HepG2 (cell line): ENCODE measurements around the gene ZDHHC14. TPM values are rescaled to one million over a fixed set of nuclear protein-coding genes. Genes with fewer than 3 reads are reported as not detected.

Experiments used
- ATAC-seq: fragments of 200-7000 bp; cut with Tn5 transposase; 3 replicates; pipeline ENCODE4 v1.9.1; 2020; ENCODE audit warnings: mild to moderate bottlenecking, moderate library complexity
- BruUV-seq: library from RNA; stranded (reverse); fragments of 400-500 nt; replicated peaks from 2 replicates; lab custom pipeline; 2021; lab: Mats Ljungman, UMichigan
- CTCF ChIA-PET: fragments of 300-600 bp; formaldehyde crosslinking; extraction: SDS; loops from one replicate; lab custom pipeline; 2021; ENCODE audit warnings: low total read pairs, inconsistent platforms, low intra/inter-chr PET ratio; lab: Yijun Ruan, JAX
- POLR2A ChIA-PET: fragments of 350-600 bp; sonication (Branson Sonifier 250); formaldehyde crosslinking; loops from one replicate; lab custom pipeline; 2020; ENCODE audit warnings: antibody characterized with exemption, inconsistent platforms; lab: Yijun Ruan, JAX
- DNase-seq: peaks from one replicate; pipeline ENCODE4 v3.0.0-alpha.2; 2015; ENCODE audit warnings: low spot score
- FAIRE-seq: peaks from 3 replicates; lab custom pipeline; 2011; peaks lifted over from hg19 to GRCh38; lab: Jason Lieb, UNC
- H2AFZ ChIP-seq: one replicate; pipeline ENCODE4 v1.6.1; 2011; ENCODE audit warnings: low read length, inconsistent platforms
- H3K27ac ChIP-seq: fragments of 300-600 bp; 3 replicates; pipeline ENCODE4 v1.8.0; 2011; ENCODE audit warnings: mixed run types, mild to moderate bottlenecking, mixed read lengths, low read length, inconsistent platforms; ENCODE audit not compliant: insufficient read depth; ENCODE audit errors: extremely low read length
- H3K27me3 ChIP-seq, 2 experiments: fragments of 200-600 bp in 1 of 2; 2 replicates in 1 of 2; 3 replicates in 1 of 2; pipeline versions ENCODE4 v1.6.0 to v1.8.0; 2011; ENCODE audit warnings: low read length in 2 of 2, mild to moderate bottlenecking in 2 of 2, moderate library complexity in 2 of 2, inconsistent platforms in 1 of 2; ENCODE audit not compliant: insufficient read depth in 2 of 2, control insufficient read depth in 1 of 2
- H3K36me3 ChIP-seq, 2 experiments: fragments of 200-600 bp in 1 of 2; replicated peaks in 1 of 2; 2 replicates in 1 of 2; 3 replicates in 1 of 2; pipeline versions ENCODE4 v1.5.1 to v1.8.0; 2011; ENCODE audit warnings: low read length in 2 of 2, inconsistent platforms in 1 of 2; ENCODE audit not compliant: insufficient read depth in 2 of 2, control insufficient read depth in 1 of 2
- H3K4me1 ChIP-seq: 2 replicates; pipeline ENCODE4 v1.5.1; 2012; ENCODE audit warnings: low read length, inconsistent platforms; ENCODE audit not compliant: insufficient read depth
- H3K4me2 ChIP-seq: 2 replicates; pipeline ENCODE4 v1.6.0; 2011; ENCODE audit warnings: low read depth, low read length, inconsistent platforms
- H3K4me3 ChIP-seq, 3 experiments: fragments of 200-600 bp in 1 of 3; sonication (generic), shearing (Covaris generic) in 1 of 3; replicated peaks in 1 of 3; 2 replicates each; pipeline ENCODE4 v1.5.1; 2011 to 2016; ENCODE audit warnings: low read length in 3 of 3, inconsistent platforms in 2 of 3, low read depth in 2 of 3, mild to moderate bottlenecking in 2 of 3, control low read depth in 1 of 3, mixed read lengths in 1 of 3; ENCODE audit not compliant: insufficient read depth in 1 of 3
- H3K79me2 ChIP-seq: one replicate; pipeline ENCODE4 v1.6.1; 2011; ENCODE audit warnings: low read length, inconsistent platforms; ENCODE audit not compliant: insufficient read depth
- H3K9ac ChIP-seq: 2 replicates; pipeline ENCODE4 v1.6.0; 2011; ENCODE audit warnings: mild to moderate bottlenecking, low read depth, low read length, inconsistent platforms; ENCODE audit not compliant: insufficient read depth
- H3K9me3 ChIP-seq: 2 replicates; pipeline ENCODE4 v1.5.1; 2012; ENCODE audit warnings: mild to moderate bottlenecking, low read length
- H4K20me1 ChIP-seq: 2 replicates; pipeline ENCODE4 v1.6.0; 2011; ENCODE audit warnings: inconsistent platforms, mild to moderate bottlenecking, low read length, moderate library complexity; ENCODE audit not compliant: insufficient read depth
- ARID2 ChIP-seq: sonication (generic); formaldehyde crosslinking; IDR thresholded peaks from 2 replicates; pipeline ENCODE4 v1.8.1; 2022; ENCODE audit warnings: mild to moderate bottlenecking, missing genetic modification reagents, borderline replicate concordance
- ATF7-NPFF ChIP-seq: sonication (generic); formaldehyde crosslinking; IDR thresholded peaks from 2 replicates; pipeline ENCODE4 v1.8.1; 2023; ENCODE audit warnings: mild to moderate bottlenecking, low read depth, missing genetic modification reagents, moderate library complexity
- MAFF ChIP-seq: IDR thresholded peaks from 2 replicates; pipeline ENCODE4 v1.6.1; 2011; ENCODE audit warnings: low read depth, low read length, improper control_type of control experiment
- MAFK ChIP-seq, 2 experiments: IDR thresholded peaks in 1 of 2; conservative IDR thresholded peaks in 1 of 2; 2 replicates each; pipeline ENCODE4 v1.6.1; 2011; ENCODE audit warnings: improper control_type of control experiment in 2 of 2, low read length in 2 of 2
- MLLT10 ChIP-seq: sonication (generic); formaldehyde crosslinking; IDR thresholded peaks from 2 replicates; pipeline ENCODE4 v1.4.0; 2020; ENCODE audit warnings: missing genetic modification reagents
- NFKBIZ ChIP-seq: IDR thresholded peaks from 2 replicates; pipeline ENCODE4 v1.6.1; 2018; ENCODE audit warnings: missing genetic modification reagents, missing compliant biosample characterization
- NR2F6 ChIP-seq, 2 experiments: IDR thresholded peaks; 2 replicates each; pipeline ENCODE4 v1.6.1; 2016; ENCODE audit warnings: antibody characterized with exemption in 1 of 2, mild to moderate bottlenecking in 1 of 2
- PRPF4 ChIP-seq: fragments of 200-400 bp; formaldehyde crosslinking; IDR thresholded peaks from 2 replicates; pipeline ENCODE4 v1.6.1; 2016; ENCODE audit warnings: low read length, low read depth; ENCODE audit not compliant: poor library complexity, severe bottlenecking
- RCOR2 ChIP-seq: IDR thresholded peaks from 2 replicates; pipeline ENCODE4 v1.6.1; 2016; ENCODE audit warnings: missing biosample characterization, missing genetic modification reagents
- SP140L ChIP-seq: sonication (generic); formaldehyde crosslinking; IDR thresholded peaks from 2 replicates; pipeline ENCODE4 v1.4.0; 2020; ENCODE audit warnings: missing genetic modification reagents, borderline replicate concordance
- TCF12 ChIP-seq, 2 experiments: fragments of 450-650 bp in 1 of 2; sonication (generic) in 1 of 2; formaldehyde crosslinking in 1 of 2; IDR thresholded peaks; 2 replicates each; pipeline versions ENCODE4 v1.6.1 to v1.8.0; 2017 to 2022; ENCODE audit warnings: antibody characterized with exemption in 1 of 2, mild to moderate bottlenecking in 1 of 2, missing genetic modification reagents in 1 of 2, moderate library complexity in 1 of 2
- ZNF317 ChIP-seq: sonication (generic); formaldehyde crosslinking; IDR thresholded peaks from 2 replicates; pipeline ENCODE4 v1.5.0; 2020; ENCODE audit warnings: mild to moderate bottlenecking, missing genetic modification reagents
- ZZZ3 ChIP-seq: sonication (generic); formaldehyde crosslinking; IDR thresholded peaks from 2 replicates; pipeline ENCODE4 v1.4.0; 2020; ENCODE audit warnings: missing genetic modification reagents, mild to moderate bottlenecking, borderline replicate concordance
- WGBS: methylation state at CpG from one replicate; pipeline ENCODE4 v1.1.6; 2017; ENCODE audit warnings: low lambda C conversion rate; 5-methylcytosine and 5-hydroxymethylcytosine counted together
- in situ Hi-C: cut with HindIII; loops from 2 replicates; pipeline ENCODE4 v1.10.0; 2017; ENCODE audit warnings: low pct_unique_long_range_greater_than_20kb; ENCODE audit not compliant: extremely low pct_ligation_motif_present
- intact Hi-C: fragments of 100-400 bp; cut with micrococcal nuclease; formaldehyde crosslinking; loops from one replicate; pipeline ENCODE4 v1.10.0; 2022; ENCODE audit not compliant: unreplicated experiment
- polyA plus RNA-seq, 8 experiments: library from polyadenylated mRNA; depleted of rRNA in 3 of 8; stranded (reverse) in 7 of 8; unstranded in 1 of 8; fragments of >200 nt; fragmentation: Illumina TruSeq in 4 of 8; extraction: Trizol in 4 of 8; gene quantifications; 2 replicates each; pipeline versions ENCODE4 v1.2.1 to v1.2.3, GENCODE V29; 2011 to 2016; ENCODE audit warnings: low read depth in 4 of 8, missing spikeins in 1 of 8, mixed read lengths in 1 of 8; ENCODE audit not compliant: insufficient read depth in 1 of 8
- total RNA-seq, 5 experiments: library from RNA; depleted of rRNA; stranded (reverse); fragments of >200 nt; fragmentation: Illumina TruSeq; extraction: Trizol; gene quantifications; 2 replicates each; pipeline ENCODE4 v1.2.3, GENCODE V29; 2016; ENCODE audit warnings: low read depth in 1 of 5
- TF ChIP-seq, protein P1 (sequence below): sonication (generic); formaldehyde crosslinking; IDR thresholded peaks from 2 replicates; pipeline ENCODE4; 2020; ENCODE audit warnings: missing genetic modification reagents, mild to moderate bottlenecking, borderline replicate concordance

The ZDHHC14 gene
- total and polyA plus RNA-seq, 2 of the 13 experiments (the other 11 are each of a cell fraction or from before 2014, with no cell fraction given): 3.7 to 9.5 TPM

DNA sequence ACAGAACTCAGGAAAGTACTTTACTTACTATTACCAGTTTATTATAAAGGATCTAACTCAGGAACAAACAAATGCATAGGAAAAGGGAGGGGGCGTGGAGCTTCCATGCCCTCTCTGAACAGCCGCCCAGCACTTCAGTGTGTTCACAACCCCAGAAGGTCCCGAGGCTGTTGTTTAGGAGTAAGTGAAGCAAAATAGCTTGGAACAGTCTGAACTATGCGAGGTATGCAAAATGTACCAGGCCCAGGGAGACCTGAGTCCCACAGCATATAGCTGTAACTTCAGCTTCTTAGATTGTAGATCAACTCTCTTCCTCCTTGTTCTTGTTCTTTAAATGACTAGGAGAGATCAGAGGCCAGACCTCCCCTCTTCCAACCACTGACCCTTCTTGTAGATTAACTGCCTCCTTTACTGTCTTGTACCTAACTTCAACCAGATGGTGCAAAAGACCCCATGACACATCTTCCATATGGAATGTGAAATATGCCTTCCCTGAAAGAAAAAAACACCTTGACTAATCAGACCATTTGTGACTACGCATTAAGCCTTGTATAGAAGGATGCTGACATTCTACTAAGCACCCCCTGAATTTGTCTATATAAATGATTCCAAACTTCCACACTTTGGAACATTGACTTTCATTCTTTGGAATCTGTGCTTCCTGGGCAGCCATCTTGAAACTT, 343.3 kb downstream of the ZDHHC14 start (continued):
- TF ChIP-seq, protein P1, sequence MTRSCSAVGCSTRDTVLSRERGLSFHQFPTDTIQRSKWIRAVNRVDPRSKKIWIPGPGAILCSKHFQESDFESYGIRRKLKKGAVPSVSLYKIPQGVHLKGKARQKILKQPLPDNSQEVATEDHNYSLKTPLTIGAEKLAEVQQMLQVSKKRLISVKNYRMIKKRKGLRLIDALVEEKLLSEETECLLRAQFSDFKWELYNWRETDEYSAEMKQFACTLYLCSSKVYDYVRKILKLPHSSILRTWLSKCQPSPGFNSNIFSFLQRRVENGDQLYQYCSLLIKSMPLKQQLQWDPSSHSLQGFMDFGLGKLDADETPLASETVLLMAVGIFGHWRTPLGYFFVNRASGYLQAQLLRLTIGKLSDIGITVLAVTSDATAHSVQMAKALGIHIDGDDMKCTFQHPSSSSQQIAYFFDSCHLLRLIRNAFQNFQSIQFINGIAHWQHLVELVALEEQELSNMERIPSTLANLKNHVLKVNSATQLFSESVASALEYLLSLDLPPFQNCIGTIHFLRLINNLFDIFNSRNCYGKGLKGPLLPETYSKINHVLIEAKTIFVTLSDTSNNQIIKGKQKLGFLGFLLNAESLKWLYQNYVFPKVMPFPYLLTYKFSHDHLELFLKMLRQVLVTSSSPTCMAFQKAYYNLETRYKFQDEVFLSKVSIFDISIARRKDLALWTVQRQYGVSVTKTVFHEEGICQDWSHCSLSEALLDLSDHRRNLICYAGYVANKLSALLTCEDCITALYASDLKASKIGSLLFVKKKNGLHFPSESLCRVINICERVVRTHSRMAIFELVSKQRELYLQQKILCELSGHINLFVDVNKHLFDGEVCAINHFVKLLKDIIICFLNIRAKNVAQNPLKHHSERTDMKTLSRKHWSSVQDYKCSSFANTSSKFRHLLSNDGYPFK: no peak
- TF ChIP-seq RCOR2 (CRISPR knock-in tag) (no peak), ZZZ3 (no peak), NR2F6 (IDR thresholded peaks at IDR 0.05) (no peak), NR2F6 (CRISPR knock-in tag; IDR thresholded peaks at IDR 0.05) (no peak), ARID2 (CRISPR knock-in tag) (no peak), NFKBIZ (CRISPR knock-in tag) (no peak), PRPF4 (no peak)
- TF ChIP-seq, all 625 proteins: peak for 0

- POLR2A ChIA-PET: no interaction called here
- ATAC-seq (no peak), DNase-seq (no peak), FAIRE-seq (no peak)
- Histone ChIP-seq H4K20me1 (no peaks in the 10 kb centered on the region), H3K9me3 (no peaks in the 10 kb centered on the region), H3K79me2 (no peaks in the 10 kb centered on the region), H3K27me3 (no peaks in the 10 kb centered on the region), H3K4me3 (no peak overlapping the region), H3K36me3 (no peaks in the 10 kb centered on the region), H3K9ac (no peak overlapping the region), H3K27ac (no peak overlapping the region), H2AFZ (no peak overlapping the region), H3K4me2 (no peak overlapping the region), H3K4me1 (peaks cover 67% of the 10 kb centered on the region)
- no TSS peak for BruUV-seq
- CTCF ChIA-PET: no interaction called here
- WGBS: 95% methylated on average over 10 of the region's 10 CpGs
- TF ChIP-seq MAFF: peak; percentile 81
- peak; percentile 84 to 90 for TF ChIP-seq MAFK (conservative IDR thresholded peaks at IDR 0.05 in 1 of 2, IDR thresholded peaks at IDR 0.05 in 1 of 2; ENCODE audit: low read length in 2 of 2)
- no peak for TF ChIP-seq MLLT10 (CRISPR knock-in tag)
- TF ChIP-seq SP140L (CRISPR knock-in tag): no peak
- TF ChIP-seq ATF7-NPFF: no peak
- peak; percentile 98 for TF ChIP-seq ZNF317
- TF ChIP-seq TCF12 (IDR thresholded peaks at IDR 0.05): no peak
- no peak for TF ChIP-seq TCF12 (CRISPR knock-in tag; IDR thresholded peaks at IDR 0.05)
- in situ Hi-C loops: no loop called here
- intact Hi-C loops: loop anchor here (5.0 kb wide), 1 partner anchor 37 kb away; no protein-coding TSS in a partner anchor
Observed at GRCh38 chr6:157724960-157725741, 344.2 kb downstream of the ZDHHC14 start.
